Spinal cord (tissue), 10 donors: ENCODE measurements around the gene TSHZ2. TPM values are rescaled to one million over a fixed set of nuclear protein-coding genes. Genes with fewer than 3 reads are reported as not detected.
A peak's percentile ranks its signal among the peaks of the same experiment; 100 is the strongest.

Experiments used
- DNase-seq, 6 donors: peaks; one replicate each; pipeline versions ENCODE4 v3.0.0 to v3.0.0-alpha.2; 2013 to 2015; ENCODE audit warnings: low spot score in 6 of 6, low read depth in 4 of 6
- H3K27ac ChIP-seq: one replicate; pipeline ENCODE4 v1.5.1; 2013; ENCODE audit warnings: low read depth, low read length, control low read depth
- H3K27me3 ChIP-seq: one replicate; pipeline ENCODE4 v1.6.1; 2013; ENCODE audit warnings: low read length; ENCODE audit not compliant: control insufficient read depth, insufficient read depth
- H3K36me3 ChIP-seq: one replicate; pipeline ENCODE4 v1.6.1; 2013; ENCODE audit warnings: low read length; ENCODE audit not compliant: control insufficient read depth, insufficient read depth
- H3K4me1 ChIP-seq: one replicate; pipeline ENCODE4 v1.6.1; 2013; ENCODE audit warnings: low read length; ENCODE audit not compliant: control insufficient read depth, insufficient read depth
- H3K4me3 ChIP-seq: one replicate; pipeline ENCODE4 v1.5.1; 2013; ENCODE audit warnings: low read depth, low read length, control low read depth
- H3K9me3 ChIP-seq: one replicate; pipeline ENCODE4 v1.6.1; 2013; ENCODE audit warnings: low read length; ENCODE audit not compliant: control insufficient read depth, insufficient read depth
- WGBS: methylation state at CpG from one replicate; pipeline ENCODE4 v1.1.5; 2013; ENCODE audit warnings: missing lambda C conversion rate; ENCODE audit not compliant: insufficient coverage; 5-methylcytosine and 5-hydroxymethylcytosine counted together
- polyA plus RNA-seq, 2 donors: library from polyadenylated mRNA; unstranded; fragments of 120-200 nt; gene quantifications; one replicate each; pipeline ENCODE4 v1.2.1, GENCODE V29; 2013; ENCODE audit not compliant: insufficient read length in 2 of 2
- total RNA-seq, 2 donors: library from RNA; depleted of rRNA in 1 of 2; stranded (reverse); fragments of 120-200 nt in 1 of 2; fragments of >200 nt in 1 of 2; gene quantifications; one replicate each; pipeline versions ENCODE4 v1.2.3 to v1.2.4, GENCODE V29; 2013 to 2014
- donor health status: healthy.

The TSHZ2 gene
- total and polyA plus RNA-seq, 4 donors, result 11.8 to 33.0 (median 25.7) TPM

- WGBS, result 90% methylated on average over 4 of the region's 8 CpGs
- H3K27ac ChIP-seq, result no peak overlapping the region
- no peaks in the 10 kb centered on the region for H3K4me1 ChIP-seq
- no peaks in the 10 kb centered on the region for H3K9me3 ChIP-seq
- no peak overlapping the region for H3K4me3 ChIP-seq
- no peak for DNase-seq
- H3K36me3 ChIP-seq, result no peaks in the 10 kb centered on the region
- no peaks in the 10 kb centered on the region for H3K27me3 ChIP-seq
Observed at GRCh38 chr20:53302695-53303412, 330.7 kb downstream of the TSHZ2 start.

GRCh38 chr20:53303413-53303760 is 331.2 kb downstream of the TSHZ2 start:
- Histone ChIP-seq H3K4me1 (no peaks in the 10 kb centered on the region), H3K27ac (no peak overlapping the region), H3K9me3 (no peaks in the 10 kb centered on the region), H3K27me3 (no peaks in the 10 kb centered on the region), H3K4me3 (no peak overlapping the region), H3K36me3 (no peaks in the 10 kb centered on the region)
- 94% methylated on average over 2 of the region's 4 CpGs for WGBS
- DNase-seq, result no peak

DNA sequence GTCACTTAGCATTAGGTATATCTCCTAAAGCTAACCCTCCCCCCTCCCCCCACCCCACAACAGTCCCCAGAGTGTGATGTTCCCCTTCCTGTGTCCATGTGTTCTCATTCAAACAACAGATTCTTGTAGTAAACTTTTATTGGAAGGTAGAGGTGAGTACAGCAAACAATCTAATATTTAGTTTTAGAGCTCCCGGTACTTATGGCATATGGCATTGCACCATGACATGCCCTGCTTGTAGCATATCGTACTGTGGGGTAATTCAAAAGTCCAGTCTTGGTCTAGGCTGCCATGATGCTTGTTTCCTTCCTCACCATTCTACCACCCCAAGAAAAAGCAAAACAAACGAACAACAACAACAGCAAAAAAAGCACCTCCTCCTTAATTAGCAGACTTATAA is 332.0 kb downstream of the TSHZ2 start:
- Histone ChIP-seq H3K4me1 (no peaks in the 10 kb centered on the region), H3K4me3 (no peak overlapping the region), H3K9me3 (no peaks in the 10 kb centered on the region), H3K36me3 (no peaks in the 10 kb centered on the region), H3K27me3 (no peaks in the 10 kb centered on the region), H3K27ac (no peak overlapping the region)
- no peak for DNase-seq
- WGBS, result no CpG with 5 or more reads among the region's 3 CpGs

DNA sequence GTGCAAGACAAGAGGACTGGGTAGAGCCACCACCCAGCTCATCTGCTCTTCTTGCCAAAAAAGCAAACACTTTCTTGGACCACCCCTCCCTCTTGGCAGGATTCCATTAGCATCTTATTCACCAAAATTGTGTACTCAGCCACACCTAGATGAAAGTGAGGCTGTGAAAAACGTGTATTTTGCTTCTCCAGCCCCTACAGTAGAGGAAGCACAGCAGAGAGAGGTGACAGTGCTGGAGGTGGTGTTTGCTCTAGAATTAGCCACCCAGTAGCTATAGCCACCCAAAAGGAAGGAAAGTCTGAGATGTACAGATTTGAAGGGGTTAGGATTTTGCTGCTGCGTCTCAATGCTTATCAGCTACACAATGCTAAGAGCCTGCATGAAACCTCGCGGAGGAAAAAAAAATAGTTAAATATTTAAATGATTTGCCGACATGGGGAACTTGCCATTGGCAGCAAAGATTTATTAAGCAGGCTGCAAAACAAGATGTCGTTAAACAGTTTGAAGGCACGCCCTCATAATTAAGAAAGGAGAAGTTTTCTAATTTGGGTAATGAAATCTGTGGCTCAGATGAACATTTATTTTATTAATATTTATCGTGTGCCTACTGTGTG is 334.1 kb downstream of the TSHZ2 start:
- 81% methylated on average over 3 of the region's 8 CpGs for WGBS
- H3K4me3 ChIP-seq, result no peak overlapping the region
- DNase-seq, result peak in 1 of 6 donors; percentile 26
- no peaks in the 10 kb centered on the region for H3K36me3 ChIP-seq
- no peaks in the 10 kb centered on the region for H3K4me1 ChIP-seq
- H3K27me3 ChIP-seq, result no peaks in the 10 kb centered on the region
- H3K9me3 ChIP-seq, result no peaks in the 10 kb centered on the region
- no peak overlapping the region for H3K27ac ChIP-seq

DNA sequence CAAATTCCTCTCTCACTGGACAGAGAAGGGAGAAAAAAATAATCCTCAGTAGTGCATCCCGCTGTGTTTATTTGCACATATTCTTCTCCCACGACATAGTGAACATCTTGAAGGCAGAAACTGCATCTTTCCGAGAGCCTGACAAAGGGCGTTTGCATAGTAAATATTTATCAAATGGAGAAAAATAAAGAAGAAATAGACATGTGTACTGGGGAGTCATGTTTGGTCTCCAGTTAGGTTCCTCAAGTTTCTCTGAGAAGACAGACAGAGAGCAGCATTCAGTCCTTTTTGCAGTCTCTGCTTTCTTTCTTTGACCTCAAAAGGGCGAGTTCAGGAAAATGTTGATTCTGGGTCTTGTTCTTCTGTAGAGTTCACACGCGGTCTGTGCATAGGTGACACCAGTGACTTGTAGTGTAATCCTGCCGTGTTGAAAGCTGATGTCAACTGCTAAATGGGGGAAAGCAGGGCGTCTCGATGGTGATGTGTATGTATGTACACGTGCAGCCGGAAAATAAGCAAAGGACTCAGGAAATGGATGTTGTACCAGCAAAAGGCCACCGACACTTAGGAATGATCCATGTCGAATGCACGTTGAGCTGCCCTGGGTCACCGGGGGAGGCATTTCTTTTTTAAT is 335.9 kb downstream of the TSHZ2 start:
- no peaks in the 10 kb centered on the region for H3K4me1 ChIP-seq
- H3K27ac ChIP-seq, result no peak overlapping the region
- DNase-seq, result peak in 1 of 6 donors; percentile 20
- WGBS, result 84% methylated on average over 11 of the region's 16 CpGs
- no peaks in the 10 kb centered on the region for H3K36me3 ChIP-seq
- H3K4me3 ChIP-seq, result no peak overlapping the region
- no peaks in the 10 kb centered on the region for H3K27me3 ChIP-seq
- no peaks in the 10 kb centered on the region for H3K9me3 ChIP-seq

- Histone ChIP-seq H3K9me3 (no peaks in the 10 kb centered on the region), H3K27me3 (no peaks in the 10 kb centered on the region), H3K27ac (no peak overlapping the region), H3K4me3 (no peak overlapping the region), H3K4me1 (no peaks in the 10 kb centered on the region), H3K36me3 (no peaks in the 10 kb centered on the region)
- DNase-seq, result no peak
- WGBS, result 100% methylated on average over 1 of the region's 2 CpGs
Observed at GRCh38 chr20:53309515-53309914, 337.4 kb downstream of the TSHZ2 start.

DNA sequence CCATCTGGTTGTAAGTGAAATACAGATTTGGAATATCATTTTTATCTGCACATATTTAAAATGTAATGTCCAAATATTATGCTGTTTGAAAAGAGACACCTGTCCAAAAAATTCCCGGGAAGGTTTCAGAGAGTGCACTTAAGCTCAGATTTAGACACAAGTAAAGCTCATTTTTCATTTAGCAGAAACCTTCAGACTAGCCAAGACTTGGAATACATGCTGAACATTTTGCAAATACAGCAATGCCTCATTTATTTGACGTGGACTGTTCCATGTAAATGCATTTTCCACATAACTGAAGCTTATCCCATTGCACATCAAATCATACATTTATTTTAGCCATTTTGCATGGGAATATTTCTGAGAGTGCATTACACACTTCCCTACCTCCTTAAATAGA is 340.8 kb downstream of the TSHZ2 start:
- H3K9me3 ChIP-seq, result no peaks in the 10 kb centered on the region
- H3K36me3 ChIP-seq, result no peaks in the 10 kb centered on the region
- 57% methylated on average over 2 of the region's 2 CpGs for WGBS
- H3K4me1 ChIP-seq, result no peaks in the 10 kb centered on the region
- DNase-seq, result peak in 2 of 6 donors; percentile 44 to 53
- H3K27me3 ChIP-seq, result no peaks in the 10 kb centered on the region
- H3K4me3 ChIP-seq, result no peak overlapping the region
- H3K27ac ChIP-seq, result no peak overlapping the region

GRCh38 chr20:53316206-53316937 is 344.2 kb downstream of the TSHZ2 start:
- H3K27ac ChIP-seq, result no peak overlapping the region

GRCh38 chr20:53319200-53319599 is 347.0 kb downstream of the TSHZ2 start:
- WGBS, result 95% methylated on average over 1 of the region's 1 CpG
- H3K4me1 ChIP-seq, result no peaks in the 10 kb centered on the region
- no peak overlapping the region for H3K4me3 ChIP-seq
- no peaks in the 10 kb centered on the region for H3K36me3 ChIP-seq
- H3K27me3 ChIP-seq, result no peaks in the 10 kb centered on the region
- no peak for DNase-seq
- H3K9me3 ChIP-seq, result no peaks in the 10 kb centered on the region
- H3K27ac ChIP-seq, result no peak overlapping the region

More at GRCh38 chr20:53316206-53316937, 344.2 kb downstream of the TSHZ2 start:
- DNase-seq, result no peak
- no peak overlapping the region for H3K4me3 ChIP-seq
- no peaks in the 10 kb centered on the region for H3K9me3 ChIP-seq
- no CpG with 5 or more reads among the region's 5 CpGs for WGBS
- no peaks in the 10 kb centered on the region for H3K27me3 ChIP-seq
- H3K4me1 ChIP-seq, result no peaks in the 10 kb centered on the region
- no peaks in the 10 kb centered on the region for H3K36me3 ChIP-seq
